Osteoblast (primary cell): ENCODE data around the gene SESTD1. TPM values are rescaled to one million over a fixed set of nuclear protein-coding genes. Genes with fewer than 3 reads are reported as not detected.

Source experiments
- DNase-seq: peaks from one replicate; pipeline ENCODE4 v3.0.0; 2011; ENCODE audit warnings: low spot score, mixed read lengths; ENCODE audit not compliant: insufficient read length; ENCODE audit errors: missing footprints
- H2AFZ ChIP-seq: 2 replicates; pipeline ENCODE4 v1.6.0; 2011; ENCODE audit warnings: mild to moderate bottlenecking, low read length
- H3K27ac ChIP-seq: 2 replicates; pipeline ENCODE4 v1.5.1; 2011; ENCODE audit warnings: mild to moderate bottlenecking, low read depth, low read length, moderate library complexity
- H3K27me3 ChIP-seq: 2 replicates; pipeline ENCODE4 v1.6.0; 2012; ENCODE audit warnings: mild to moderate bottlenecking, control low read depth, inconsistent platforms, low read length, moderate library complexity; ENCODE audit not compliant: insufficient read depth
- H3K36me3 ChIP-seq: 2 replicates; pipeline ENCODE4 v1.5.1; 2011; ENCODE audit warnings: mild to moderate bottlenecking, low read length, control low read depth, moderate library complexity; ENCODE audit not compliant: insufficient read depth
- H3K4me1 ChIP-seq: 2 replicates; pipeline ENCODE4 v1.5.1; 2011; ENCODE audit warnings: mild to moderate bottlenecking, low read length, control low read depth, moderate library complexity; ENCODE audit not compliant: insufficient read depth
- H3K4me2 ChIP-seq: 2 replicates; pipeline ENCODE4 v1.6.0; 2011; ENCODE audit warnings: mild to moderate bottlenecking, low read length; ENCODE audit not compliant: insufficient read depth
- H3K4me3 ChIP-seq: fragments of 200-600 bp; sonication (generic); 3 replicates; pipeline ENCODE4 v1.5.1; 2012; ENCODE audit warnings: mild to moderate bottlenecking, low read length, inconsistent platforms; ENCODE audit not compliant: insufficient read depth
- H3K79me2 ChIP-seq: 2 replicates; pipeline ENCODE4 v1.6.0; 2012; ENCODE audit warnings: mild to moderate bottlenecking, low read length, control low read depth, inconsistent platforms; ENCODE audit not compliant: insufficient read depth
- H3K9me3 ChIP-seq: 2 replicates; pipeline ENCODE4 v1.5.1; 2011; ENCODE audit warnings: low read depth, low read length, control low read depth
- H4K20me1 ChIP-seq: 2 replicates; pipeline ENCODE4 v1.6.0; 2012; ENCODE audit warnings: mild to moderate bottlenecking, low read length, control low read depth; ENCODE audit not compliant: insufficient read depth
- total RNA-seq: library from RNA; depleted of rRNA; stranded (reverse); fragments of >200 nt; gene quantifications from 2 replicates; pipeline ENCODE4 v1.2.3, GENCODE V29; 2012
- TF ChIP-seq, protein P1 (sequence below): IDR thresholded peaks from 2 replicates; pipeline ENCODE4 v1.5.1; 2011; ENCODE audit warnings: mild to moderate bottlenecking, low read depth, low read length, moderate library complexity; ENCODE audit errors: extremely low read depth

The SESTD1 gene
- total RNA-seq, 1 donor: 51.0 TPM

DNA sequence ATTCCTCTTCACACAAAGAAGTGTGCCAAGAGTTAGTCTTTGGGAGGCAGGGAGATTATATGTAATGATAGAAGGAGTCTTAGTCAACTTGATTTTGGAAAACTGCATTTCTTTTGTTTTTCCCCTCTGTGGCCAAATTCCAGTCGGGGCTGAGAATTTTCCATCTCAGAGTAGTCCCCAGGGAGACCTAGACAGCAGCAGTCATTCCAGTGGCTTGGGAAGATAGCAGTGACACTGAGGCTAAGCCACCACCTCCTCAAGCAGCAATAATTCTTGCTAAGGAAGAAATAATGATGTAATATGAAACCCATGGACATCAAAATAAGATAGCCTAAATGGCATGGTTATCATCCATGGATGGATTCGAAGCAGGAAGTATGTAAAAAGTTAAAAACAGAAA lies 193.7 kb downstream of the SESTD1 start:
- no peaks in the 10 kb centered on the region for H3K4me1 ChIP-seq
- H3K4me2 ChIP-seq: no peak overlapping the region
- TF ChIP-seq, protein P1, sequence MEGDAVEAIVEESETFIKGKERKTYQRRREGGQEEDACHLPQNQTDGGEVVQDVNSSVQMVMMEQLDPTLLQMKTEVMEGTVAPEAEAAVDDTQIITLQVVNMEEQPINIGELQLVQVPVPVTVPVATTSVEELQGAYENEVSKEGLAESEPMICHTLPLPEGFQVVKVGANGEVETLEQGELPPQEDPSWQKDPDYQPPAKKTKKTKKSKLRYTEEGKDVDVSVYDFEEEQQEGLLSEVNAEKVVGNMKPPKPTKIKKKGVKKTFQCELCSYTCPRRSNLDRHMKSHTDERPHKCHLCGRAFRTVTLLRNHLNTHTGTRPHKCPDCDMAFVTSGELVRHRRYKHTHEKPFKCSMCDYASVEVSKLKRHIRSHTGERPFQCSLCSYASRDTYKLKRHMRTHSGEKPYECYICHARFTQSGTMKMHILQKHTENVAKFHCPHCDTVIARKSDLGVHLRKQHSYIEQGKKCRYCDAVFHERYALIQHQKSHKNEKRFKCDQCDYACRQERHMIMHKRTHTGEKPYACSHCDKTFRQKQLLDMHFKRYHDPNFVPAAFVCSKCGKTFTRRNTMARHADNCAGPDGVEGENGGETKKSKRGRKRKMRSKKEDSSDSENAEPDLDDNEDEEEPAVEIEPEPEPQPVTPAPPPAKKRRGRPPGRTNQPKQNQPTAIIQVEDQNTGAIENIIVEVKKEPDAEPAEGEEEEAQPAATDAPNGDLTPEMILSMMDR: no peak
- H3K36me3 ChIP-seq: no peaks in the 10 kb centered on the region
- H3K27me3 ChIP-seq: no peaks in the 10 kb centered on the region
- H3K27ac ChIP-seq: no peak overlapping the region
- DNase-seq: no peak
- no peaks in the 10 kb centered on the region for H4K20me1 ChIP-seq
- no peaks in the 10 kb centered on the region for H3K79me2 ChIP-seq
- H3K9me3 ChIP-seq: no peaks in the 10 kb centered on the region
- H2AFZ ChIP-seq: no peak overlapping the region
- no peak overlapping the region for H3K4me3 ChIP-seq

GRCh38 chr2:179069685-179070084 lies 194.9 kb downstream of the SESTD1 start:
- Histone ChIP-seq H3K4me1 (no peaks in the 10 kb centered on the region), H3K27ac (no peak overlapping the region), H3K4me3 (no peak overlapping the region), H3K27me3 (no peaks in the 10 kb centered on the region), H2AFZ (no peak overlapping the region), H3K4me2 (no peak overlapping the region), H4K20me1 (no peaks in the 10 kb centered on the region), H3K9me3 (no peaks in the 10 kb centered on the region), H3K36me3 (no peaks in the 10 kb centered on the region), H3K79me2 (no peaks in the 10 kb centered on the region)
- TF ChIP-seq, protein P1: no peak
- DNase-seq: no peak

DNA sequence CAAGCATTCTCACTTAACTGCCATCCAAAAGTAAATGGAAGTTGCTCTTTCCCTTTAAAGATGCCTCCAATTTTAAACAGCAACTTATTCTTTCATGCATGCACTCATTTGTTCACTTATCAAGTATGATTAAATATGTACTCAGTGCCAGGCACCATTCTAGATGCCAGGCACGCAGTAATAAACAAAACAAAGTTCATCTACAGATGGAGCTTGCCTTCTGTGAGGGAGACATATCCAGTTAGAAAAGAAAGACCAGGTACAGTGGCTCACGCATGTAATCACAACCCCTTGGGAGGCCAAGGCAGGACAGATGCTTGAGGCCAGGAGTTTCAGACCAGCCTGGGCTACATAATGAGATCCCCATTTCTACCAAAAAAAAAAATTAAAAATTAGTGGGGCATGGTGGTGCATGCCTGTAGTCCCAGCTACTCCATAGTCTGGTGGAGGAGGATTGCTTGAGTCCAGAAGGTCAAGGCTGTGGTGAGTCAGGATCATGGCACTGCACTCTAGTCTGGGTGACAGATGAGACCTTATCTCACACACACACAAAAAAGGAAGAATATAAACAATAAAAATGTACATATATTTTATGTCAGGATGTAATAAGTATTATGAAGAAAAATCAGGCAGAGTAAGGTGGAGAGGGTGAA lies 195.5 kb downstream of the SESTD1 start:
- H4K20me1 ChIP-seq: no peaks in the 10 kb centered on the region
- H2AFZ ChIP-seq: no peak overlapping the region
- DNase-seq: no peak
- H3K79me2 ChIP-seq: no peaks in the 10 kb centered on the region
- no peaks in the 10 kb centered on the region for H3K27me3 ChIP-seq
- H3K4me2 ChIP-seq: no peak overlapping the region
- no peaks in the 10 kb centered on the region for H3K36me3 ChIP-seq
- TF ChIP-seq, protein P1: no peak
- no peaks in the 10 kb centered on the region for H3K9me3 ChIP-seq
- H3K27ac ChIP-seq: no peak overlapping the region
- H3K4me1 ChIP-seq: no peaks in the 10 kb centered on the region
- H3K4me3 ChIP-seq: no peak overlapping the region

DNA sequence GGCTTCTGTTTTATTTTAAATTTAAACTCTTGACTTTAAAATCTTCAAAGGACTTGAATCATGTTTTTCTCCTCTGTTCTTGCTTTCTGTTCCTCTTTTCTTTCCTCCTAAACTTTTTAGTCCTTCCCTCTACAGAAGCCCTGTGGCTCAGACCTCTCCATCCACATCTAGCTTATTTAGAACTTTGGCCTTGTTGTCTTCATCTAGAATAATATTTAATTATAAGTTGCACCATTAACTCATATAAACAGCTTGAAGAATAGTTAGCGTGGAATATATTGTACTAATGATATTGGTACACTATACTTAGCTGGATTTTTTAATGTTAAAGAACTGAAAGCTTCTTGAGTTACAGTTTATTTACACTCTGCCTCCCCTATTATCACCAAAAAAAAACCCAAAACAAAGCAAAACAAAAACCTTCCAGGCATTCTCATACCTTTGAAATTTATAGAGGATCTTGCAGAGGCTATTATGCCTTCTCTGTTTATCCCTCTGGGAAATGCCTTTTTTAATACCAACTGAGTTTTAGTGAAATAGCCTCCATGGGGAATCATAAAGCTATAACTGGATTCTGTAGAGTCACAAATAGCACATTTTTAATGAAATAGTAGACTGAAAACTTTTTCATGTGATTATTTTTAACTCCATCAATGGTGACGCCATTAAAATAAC lies 205.5 kb downstream of the SESTD1 start:
- H2AFZ ChIP-seq: no peak overlapping the region
- no peaks in the 10 kb centered on the region for H3K79me2 ChIP-seq
- no peaks in the 10 kb centered on the region for H3K27me3 ChIP-seq
- H3K4me3 ChIP-seq: no peak overlapping the region
- DNase-seq: no peak
- TF ChIP-seq, protein P1: no peak
- H4K20me1 ChIP-seq: no peaks in the 10 kb centered on the region
- H3K36me3 ChIP-seq: no peaks in the 10 kb centered on the region
- no peaks in the 10 kb centered on the region for H3K9me3 ChIP-seq
- no peak overlapping the region for H3K4me2 ChIP-seq
- H3K4me1 ChIP-seq: no peaks in the 10 kb centered on the region
- H3K27ac ChIP-seq: no peak overlapping the region
